HL-60 (cell line): ENCODE measurements around the gene PLA2G4E.

Experiments used
- CTCF ChIP-seq: IDR thresholded peaks from one replicate; pipeline ENCODE4 v1.5.1; 2011; ENCODE audit warnings: low read length, control low read depth, inconsistent platforms; ENCODE audit not compliant: insufficient read depth
- GABPA ChIP-seq: IDR thresholded peaks from 2 replicates; pipeline ENCODE4 v1.6.1; 2012; ENCODE audit warnings: low read depth
- POLR2AphosphoS5 ChIP-seq: IDR thresholded peaks from 2 replicates; pipeline ENCODE4 v1.6.1; 2012; ENCODE audit warnings: low read depth
- SPI1 ChIP-seq: IDR thresholded peaks from 2 replicates; pipeline ENCODE4 v1.6.1; 2012; ENCODE audit warnings: low read depth, mild to moderate bottlenecking, borderline replicate concordance
- TF ChIP-seq, protein P1 (sequence below): IDR thresholded peaks from 2 replicates; pipeline ENCODE4 v1.6.1; 2012; ENCODE audit warnings: low read depth; ENCODE audit not compliant: insufficient replicate concordance

DNA sequence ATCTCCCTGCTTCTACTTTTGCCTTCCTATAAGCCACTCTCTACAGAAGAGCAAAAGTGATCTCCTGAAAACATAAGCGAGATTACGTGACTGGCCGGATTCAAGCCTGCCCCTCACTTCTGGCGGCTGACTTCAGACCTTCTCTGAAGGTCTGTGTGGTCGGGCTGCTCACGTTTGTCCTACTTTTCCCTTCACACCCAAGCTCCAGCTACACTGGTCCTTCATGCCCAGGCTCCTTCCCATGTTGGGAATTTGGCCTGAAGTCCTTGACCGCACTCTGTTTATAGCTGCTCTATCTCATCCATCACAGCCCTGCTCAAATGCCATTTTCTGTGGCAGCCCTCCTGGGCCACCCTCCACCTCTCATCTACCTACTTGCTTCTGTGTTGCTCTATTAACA lies 6.7 kb upstream of the PLA2G4E start:
- TF ChIP-seq CTCF (no peak), POLR2AphosphoS5 (no peak), GABPA (no peak), SPI1 (no peak)
- TF ChIP-seq, protein P1, sequence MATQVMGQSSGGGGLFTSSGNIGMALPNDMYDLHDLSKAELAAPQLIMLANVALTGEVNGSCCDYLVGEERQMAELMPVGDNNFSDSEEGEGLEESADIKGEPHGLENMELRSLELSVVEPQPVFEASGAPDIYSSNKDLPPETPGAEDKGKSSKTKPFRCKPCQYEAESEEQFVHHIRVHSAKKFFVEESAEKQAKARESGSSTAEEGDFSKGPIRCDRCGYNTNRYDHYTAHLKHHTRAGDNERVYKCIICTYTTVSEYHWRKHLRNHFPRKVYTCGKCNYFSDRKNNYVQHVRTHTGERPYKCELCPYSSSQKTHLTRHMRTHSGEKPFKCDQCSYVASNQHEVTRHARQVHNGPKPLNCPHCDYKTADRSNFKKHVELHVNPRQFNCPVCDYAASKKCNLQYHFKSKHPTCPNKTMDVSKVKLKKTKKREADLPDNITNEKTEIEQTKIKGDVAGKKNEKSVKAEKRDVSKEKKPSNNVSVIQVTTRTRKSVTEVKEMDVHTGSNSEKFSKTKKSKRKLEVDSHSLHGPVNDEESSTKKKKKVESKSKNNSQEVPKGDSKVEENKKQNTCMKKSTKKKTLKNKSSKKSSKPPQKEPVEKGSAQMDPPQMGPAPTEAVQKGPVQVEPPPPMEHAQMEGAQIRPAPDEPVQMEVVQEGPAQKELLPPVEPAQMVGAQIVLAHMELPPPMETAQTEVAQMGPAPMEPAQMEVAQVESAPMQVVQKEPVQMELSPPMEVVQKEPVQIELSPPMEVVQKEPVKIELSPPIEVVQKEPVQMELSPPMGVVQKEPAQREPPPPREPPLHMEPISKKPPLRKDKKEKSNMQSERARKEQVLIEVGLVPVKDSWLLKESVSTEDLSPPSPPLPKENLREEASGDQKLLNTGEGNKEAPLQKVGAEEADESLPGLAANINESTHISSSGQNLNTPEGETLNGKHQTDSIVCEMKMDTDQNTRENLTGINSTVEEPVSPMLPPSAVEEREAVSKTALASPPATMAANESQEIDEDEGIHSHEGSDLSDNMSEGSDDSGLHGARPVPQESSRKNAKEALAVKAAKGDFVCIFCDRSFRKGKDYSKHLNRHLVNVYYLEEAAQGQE, result no peak
